Choroid plexus epithelial cell (primary cell): ENCODE data around the gene ARAP1.
A peak's percentile ranks its signal among the peaks of the same experiment; 100 is the strongest.

Source experiments
- DNase-seq: peaks from one replicate; pipeline ENCODE4 v3.0.0-alpha.2; 2010; ENCODE audit warnings: low read depth
- H3K4me3 ChIP-seq: 2 replicates; pipeline ENCODE4 v1.5.1; 2011; ENCODE audit warnings: low read depth, mild to moderate bottlenecking, control low read depth, low read length, moderate library complexity
- CTCF ChIP-seq: conservative IDR thresholded peaks from 2 replicates; pipeline ENCODE4 v1.5.1; 2011; ENCODE audit warnings: low read depth, mild to moderate bottlenecking, control low read depth, inconsistent platforms, low read length, moderate library complexity

The ARAP1 gene

GRCh38 chr11:72685560-72686480, 66.4 kb downstream of the ARAP1 start:
- H3K4me3 ChIP-seq: no peak overlapping the region
- TF ChIP-seq CTCF: no peak
- peak; percentile 64 for DNase-seq

- DNase-seq: peak; percentile 64
- peak; percentile 73 for TF ChIP-seq CTCF
Observed at GRCh38 chr11:72684236-72684912, 67.8 kb downstream of the ARAP1 start.

GRCh38 chr11:72683782-72684200, 68.4 kb downstream of the ARAP1 start:
- TF ChIP-seq CTCF: peak; percentile 96
- no peak overlapping the region for H3K4me3 ChIP-seq
- peak; percentile 60 for DNase-seq

More at GRCh38 chr11:72684236-72684912, 67.8 kb downstream of the ARAP1 start:
- no peak overlapping the region for H3K4me3 ChIP-seq

GRCh38 chr11:72682858-72683243, 69.4 kb downstream of the ARAP1 start:
- no peak for DNase-seq
- no peak for TF ChIP-seq CTCF
- no peak overlapping the region for H3K4me3 ChIP-seq

GRCh38 chr11:72682238-72682857, 69.9 kb downstream of the ARAP1 start:
- TF ChIP-seq CTCF: no peak

GRCh38 chr11:72681226-72682153, 70.7 kb downstream of the ARAP1 start:
- no peak for DNase-seq
- H3K4me3 ChIP-seq: no peak overlapping the region
- TF ChIP-seq CTCF: no peak

More at GRCh38 chr11:72682238-72682857, 69.9 kb downstream of the ARAP1 start:
- DNase-seq: no peak
- H3K4me3 ChIP-seq: no peak overlapping the region
